Stimulated activated CD8-positive, alpha-beta memory T cell treated with anti-CD3 and anti-CD28 coated beads, Interleukin-4, amount 100 ng/mL, for 4 hours (primary cell): ENCODE results near the gene BIRC5.
"Not testable (repeated sequence)": the region's sequence is repeated elsewhere in the genome, so short reads cannot be mapped to it uniquely, and the experiment has no call there.

Source experiments
- DNase-seq, 2 donors: peaks; one replicate each; pipeline ENCODE4 v3.0.0-alpha.2; 2020; ENCODE audit warnings: low read depth in 2 of 2, low spot score in 1 of 2

The BIRC5 gene

GRCh38 chr17:78214016-78214705 lies at the start of gene BIRC5:
TSS of gene BIRC5 (plus strand) at chr17:78214253. CDS start at chr17:78214317, 64 bp downstream.
- DNase-seq = peak; percentile 77 to 85

GRCh38 chr17:78164748-78165607 lies 49.1 kb upstream of the BIRC5 start:
- no peak for DNase-seq

DNA sequence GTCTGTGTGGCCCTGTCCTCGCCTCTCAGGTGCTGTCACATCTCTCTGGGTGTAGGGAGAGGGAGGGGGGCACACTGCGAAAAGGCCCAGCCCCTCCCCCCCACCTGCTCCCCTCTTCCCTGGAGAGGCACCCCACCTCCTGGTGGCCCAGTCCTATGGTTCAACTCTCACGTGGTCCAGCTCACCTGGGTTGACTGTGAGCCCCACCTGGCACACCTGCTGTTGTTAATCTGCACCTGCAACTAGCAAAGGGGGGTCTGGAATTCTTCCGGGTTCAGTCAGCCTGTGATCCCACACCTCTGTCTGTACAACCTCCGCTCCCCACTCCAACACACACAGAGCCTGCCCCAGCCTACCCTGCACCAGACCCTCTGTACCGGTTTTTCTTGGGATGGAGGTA lies 47.6 kb upstream of the BIRC5 start:
- no peak for DNase-seq

- peak; percentile 65 to 68 for DNase-seq
These were observed 45.7 kb upstream of the BIRC5 start, which contains the start of gene SYNGR2 for GRCh38 chr17:78168242-78168902. TSS of gene SYNGR2 (plus strand) at chr17:78168581. CDS start at chr17:78168617, 36 bp downstream.

DNA sequence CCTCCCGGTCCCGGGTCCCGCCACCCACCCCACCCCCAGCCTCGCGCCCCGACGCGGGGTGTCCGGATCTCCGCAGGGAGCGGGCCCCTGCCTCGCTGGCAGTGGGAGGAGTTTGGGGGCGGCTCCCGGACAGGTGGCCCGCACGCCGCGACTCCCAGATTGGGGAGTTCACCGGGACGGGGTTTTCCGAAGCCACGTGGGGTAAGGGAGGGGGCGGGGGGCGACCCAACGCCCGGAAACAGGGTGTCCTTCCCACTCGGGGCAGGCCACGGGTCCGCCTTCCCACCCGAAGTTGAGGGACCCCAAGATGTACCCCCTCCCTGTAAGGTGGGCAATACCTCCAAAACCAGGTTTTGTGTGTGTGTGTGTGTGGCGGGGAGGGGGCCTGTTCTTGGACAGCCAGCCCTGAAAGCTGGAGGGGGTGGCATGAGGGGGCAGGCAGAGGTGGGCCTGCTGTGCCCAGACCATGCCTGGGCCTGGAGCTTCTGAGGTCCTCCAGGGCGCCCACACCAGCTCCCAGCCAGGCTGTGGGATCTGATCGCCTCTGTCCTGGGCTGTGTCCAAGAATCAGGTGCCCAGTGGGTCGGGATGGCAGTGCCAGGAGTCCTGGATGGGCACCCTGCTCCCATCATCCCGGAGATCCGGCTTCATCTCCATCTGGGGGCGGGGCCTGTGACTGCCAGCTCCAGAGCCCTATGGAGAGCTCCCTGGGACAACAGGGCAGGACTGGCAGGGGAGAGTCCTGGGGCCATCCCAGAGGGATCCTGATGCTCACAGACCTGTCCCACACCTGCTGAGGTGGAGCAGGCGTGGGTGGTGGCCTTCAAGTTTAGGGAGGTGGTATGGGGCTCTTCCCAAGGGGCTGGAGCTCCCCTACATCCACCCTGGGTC lies 44.9 kb upstream of the BIRC5 start:
- peak; percentile 33 to 56 for DNase-seq

GRCh38 chr17:78170692-78171590 lies 43.1 kb upstream of the BIRC5 start:
- DNase-seq = no peak

GRCh38 chr17:78171591-78172248 lies 42.3 kb upstream of the BIRC5 start:
- not testable (repeated sequence) for DNase-seq

- DNase-seq = no peak
These were observed 41.6 kb upstream of the BIRC5 start for GRCh38 chr17:78172249-78173051.

DNA sequence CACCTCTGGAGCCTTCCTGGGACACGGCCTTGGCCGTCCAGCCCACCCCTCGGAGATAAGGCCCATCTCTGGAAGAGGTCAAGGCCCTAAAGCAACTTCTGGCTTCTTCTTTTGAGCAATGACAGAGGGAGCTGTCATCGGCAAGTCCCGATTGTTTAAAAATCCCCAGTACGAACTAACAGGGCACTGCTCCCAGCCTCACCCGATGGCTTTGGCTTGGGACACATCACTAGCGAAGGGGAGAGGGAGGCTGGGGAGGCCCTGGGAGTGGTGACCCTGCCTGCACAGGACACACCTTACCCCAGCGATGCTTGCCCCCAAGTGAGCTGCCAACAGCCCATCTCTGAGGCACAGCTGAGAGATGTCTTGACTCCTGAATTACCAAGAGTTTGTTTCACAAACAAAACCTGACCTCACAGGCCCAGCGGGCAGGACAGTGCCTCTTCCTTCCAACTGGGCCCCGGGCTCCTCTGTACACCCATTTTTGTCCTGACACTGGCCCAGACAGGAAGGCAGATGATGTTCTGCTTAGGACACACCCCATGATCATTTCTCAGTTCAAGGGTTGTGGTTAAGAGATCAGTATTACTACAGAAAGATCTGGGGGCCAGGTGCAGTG lies 40.8 kb upstream of the BIRC5 start:
- no peak for DNase-seq

DNA sequence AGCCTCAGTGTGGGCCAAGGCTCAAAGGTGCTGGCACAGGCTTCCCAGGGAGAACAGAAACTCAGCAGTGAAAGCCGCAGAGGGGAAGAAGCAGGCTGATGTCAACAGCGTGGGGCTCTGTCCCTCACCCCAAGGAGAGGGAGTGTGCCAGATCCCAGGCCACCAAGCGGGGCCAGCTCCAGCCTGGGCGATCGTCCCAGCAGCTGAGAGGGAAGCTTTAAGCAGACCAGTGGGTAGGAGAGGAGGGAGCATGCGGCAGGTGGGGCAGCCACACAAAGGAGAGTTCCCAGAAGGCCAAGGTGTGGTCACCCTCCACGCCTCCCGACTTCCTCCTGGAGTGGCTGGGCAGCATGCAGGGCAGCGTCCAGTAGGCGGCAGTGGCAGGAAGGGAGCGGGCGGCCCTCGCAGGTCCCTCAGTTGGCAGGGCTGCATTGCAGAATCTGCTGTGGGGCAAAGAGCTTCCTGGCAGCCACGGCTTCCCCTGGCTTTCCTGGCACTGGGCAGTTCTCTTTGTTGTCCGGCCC lies 39.6 kb upstream of the BIRC5 start:
- DNase-seq = no peak

DNA sequence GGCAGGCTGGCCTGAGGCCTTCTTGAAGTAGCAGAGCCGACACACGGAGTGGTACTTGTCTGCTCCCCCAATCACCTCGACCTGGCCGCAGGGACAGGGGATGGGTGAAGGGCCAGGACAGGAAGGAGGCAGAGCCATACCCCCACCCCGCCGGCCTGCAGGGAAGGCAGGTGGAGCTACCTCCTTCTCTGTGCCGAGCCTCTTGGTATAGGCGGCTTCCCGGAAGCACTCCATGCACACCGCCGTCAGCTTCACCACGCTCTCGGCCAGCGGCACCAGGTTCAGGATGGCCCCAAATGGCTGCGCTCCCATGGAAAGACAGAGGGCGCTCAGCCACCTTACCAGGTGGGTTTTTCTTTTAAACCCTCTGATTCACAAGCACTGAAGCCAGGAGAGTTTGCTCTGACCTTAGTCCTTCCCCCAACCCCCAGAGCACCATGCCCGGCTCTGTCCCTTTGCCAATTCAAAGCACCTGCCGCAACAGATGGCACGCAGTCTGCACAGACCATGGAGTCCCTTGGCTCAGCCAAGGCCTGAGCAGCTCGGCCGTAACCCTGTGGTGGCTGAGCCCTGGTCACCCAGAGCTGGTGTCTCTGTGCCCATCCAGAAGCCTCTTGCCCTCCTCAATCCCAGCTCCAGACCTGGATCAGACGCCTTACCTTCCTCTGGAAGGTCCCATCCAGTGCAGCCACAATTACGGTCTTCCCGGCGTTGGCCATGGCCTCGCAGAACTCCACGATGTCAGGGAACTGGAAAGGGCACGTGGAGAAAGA lies 39.0 kb upstream of the BIRC5 start:
- no peak for DNase-seq

- no peak for DNase-seq
These were observed 38.4 kb upstream of the BIRC5 start for GRCh38 chr17:78175643-78175981.

DNA sequence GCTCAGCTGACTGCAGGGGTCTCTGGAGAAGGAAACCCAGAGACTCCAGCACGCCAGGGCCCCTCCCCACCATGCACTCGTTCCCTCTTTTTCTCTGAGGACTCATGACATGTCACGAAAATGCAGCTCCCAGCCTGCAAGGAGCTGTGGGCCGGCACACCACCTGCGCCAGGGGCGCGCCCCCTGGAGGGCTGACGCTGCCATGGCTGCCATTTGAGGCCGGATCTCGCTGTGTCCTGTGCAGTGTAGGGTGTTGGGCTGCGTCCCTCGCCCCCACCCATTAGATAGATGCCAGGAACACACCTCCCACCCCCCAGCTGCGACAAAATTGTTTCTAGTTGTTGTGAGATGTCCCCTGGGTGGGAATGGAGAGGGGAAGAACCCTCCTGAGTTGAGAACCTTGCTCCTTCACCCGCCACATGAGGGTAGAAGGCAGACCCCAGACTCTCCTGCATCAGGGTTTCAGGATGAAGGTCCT lies 37.5 kb upstream of the BIRC5 start:
- peak; percentile 55 to 58 for DNase-seq

- DNase-seq = no peak
These were observed 34.7 kb upstream of the BIRC5 start for GRCh38 chr17:78179372-78179771.

- DNase-seq = no peak
These were observed 34.0 kb upstream of the BIRC5 start for GRCh38 chr17:78180083-78180482.

- DNase-seq = no peak
These were observed 33.5 kb upstream of the BIRC5 start for GRCh38 chr17:78180508-78180907.

DNA sequence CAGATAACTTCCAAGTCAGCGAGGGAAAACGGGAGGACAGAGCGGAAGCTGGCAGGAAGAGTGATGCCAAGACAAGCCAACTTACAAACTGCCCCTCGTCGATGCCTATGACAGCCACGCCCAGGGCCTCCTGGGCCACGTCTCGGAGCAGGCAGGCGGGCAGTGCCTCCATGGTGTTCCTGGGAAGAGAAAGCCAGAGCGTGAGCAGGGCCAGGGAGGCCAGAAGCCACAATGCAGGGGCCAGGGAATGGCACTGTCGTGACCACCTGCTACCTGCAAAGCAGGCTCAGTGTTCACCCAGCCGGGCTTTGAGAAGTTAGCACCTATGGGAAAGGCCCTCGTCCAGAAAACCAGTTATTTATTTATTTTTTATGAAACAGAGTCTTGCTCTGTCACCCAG lies 31.5 kb upstream of the BIRC5 start:
- DNase-seq = no peak
